IPS-18a (cell line): ENCODE measurements around the gene RYK.
A peak's percentile ranks its signal among the peaks of the same experiment; 100 is the strongest.
"Not testable (repeated sequence)": the region's sequence is repeated elsewhere in the genome, so short reads cannot be mapped to it uniquely, and the experiment has no call there.

Experiments
- H3K27ac ChIP-seq: one replicate; pipeline ENCODE4 v1.5.1; 2013; ENCODE audit warnings: low read length
- H3K27me3 ChIP-seq: one replicate; pipeline ENCODE4 v1.6.1; 2013; ENCODE audit warnings: mild to moderate bottlenecking, low read length; ENCODE audit not compliant: control insufficient read depth, insufficient read depth
- H3K36me3 ChIP-seq: one replicate; pipeline ENCODE4 v1.6.1; 2013; ENCODE audit warnings: low read depth, low read length; ENCODE audit not compliant: control insufficient read depth
- H3K4me1 ChIP-seq: one replicate; pipeline ENCODE4 v1.6.1; 2013; ENCODE audit warnings: low read depth, low read length; ENCODE audit not compliant: control insufficient read depth
- H3K4me3 ChIP-seq: one replicate; pipeline ENCODE4 v1.5.1; 2013; ENCODE audit warnings: low read length
- H3K9ac ChIP-seq: one replicate; pipeline ENCODE4 v1.6.1; 2013; ENCODE audit warnings: mild to moderate bottlenecking, low read length, moderate library complexity
- H3K9me3 ChIP-seq: one replicate; pipeline ENCODE4 v1.6.1; 2013; ENCODE audit warnings: low read depth, low read length; ENCODE audit not compliant: control insufficient read depth

The RYK gene

GRCh38 chr3:134281912-134282658, 31.4 kb upstream of the RYK start:
- Histone ChIP-seq H3K27me3 (no peaks in the 10 kb centered on the region), H3K9ac (no peak overlapping the region), H3K4me1 (no peaks in the 10 kb centered on the region), H3K36me3 (no peaks in the 10 kb centered on the region), H3K27ac (no peak overlapping the region), H3K9me3 (no peaks in the 10 kb centered on the region), H3K4me3 (no peak overlapping the region)

- Histone ChIP-seq H3K27ac (no peak overlapping the region), H3K9me3 (no peaks in the 10 kb centered on the region), H3K27me3 (no peaks in the 10 kb centered on the region), H3K4me3 (no peak overlapping the region), H3K36me3 (no peaks in the 10 kb centered on the region), H3K4me1 (no peaks in the 10 kb centered on the region), H3K9ac (no peak overlapping the region)
Measured at GRCh38 chr3:134279466-134279865, 28.8 kb upstream of the RYK start.

- no peak overlapping the region for H3K4me3 ChIP-seq
- no peaks in the 10 kb centered on the region for H3K4me1 ChIP-seq
- no peak overlapping the region for H3K27ac ChIP-seq
- no peaks in the 10 kb centered on the region for H3K27me3 ChIP-seq
- H3K9me3 ChIP-seq, result no peaks in the 10 kb centered on the region
- no peak overlapping the region for H3K9ac ChIP-seq
- no peaks in the 10 kb centered on the region for H3K36me3 ChIP-seq
Measured at GRCh38 chr3:134277066-134277660, 26.5 kb upstream of the RYK start.

GRCh38 chr3:134276086-134276485, 25.4 kb upstream of the RYK start:
- no peak overlapping the region for H3K4me3 ChIP-seq
- no peaks in the 10 kb centered on the region for H3K4me1 ChIP-seq
- H3K27ac ChIP-seq, result no peak overlapping the region
- H3K36me3 ChIP-seq, result no peaks in the 10 kb centered on the region
- no peak overlapping the region for H3K9ac ChIP-seq
- no peaks in the 10 kb centered on the region for H3K27me3 ChIP-seq
- H3K9me3 ChIP-seq, result no peaks in the 10 kb centered on the region

GRCh38 chr3:134275110-134275509, 24.5 kb upstream of the RYK start:
- not testable (repeated sequence) for H3K9me3 ChIP-seq, H3K4me3 ChIP-seq, H3K27me3 ChIP-seq, H3K36me3 ChIP-seq, H3K27ac ChIP-seq, H3K9ac ChIP-seq, H3K4me1 ChIP-seq

- Histone ChIP-seq H3K27me3 (no peaks in the 10 kb centered on the region), H3K4me1 (no peaks in the 10 kb centered on the region), H3K36me3 (no peaks in the 10 kb centered on the region), H3K9ac (no peak overlapping the region), H3K4me3 (no peak overlapping the region), H3K27ac (no peak overlapping the region), H3K9me3 (no peaks in the 10 kb centered on the region)
Measured at GRCh38 chr3:134274571-134274970, 23.9 kb upstream of the RYK start.

- Histone ChIP-seq H3K27me3 (no peaks in the 10 kb centered on the region), H3K4me3 (no peak overlapping the region), H3K9ac (no peak overlapping the region), H3K27ac (no peak overlapping the region), H3K9me3 (no peaks in the 10 kb centered on the region), H3K4me1 (no peaks in the 10 kb centered on the region), H3K36me3 (no peaks in the 10 kb centered on the region)
Measured at GRCh38 chr3:134267996-134268395, 17.3 kb upstream of the RYK start.

- H3K27me3 ChIP-seq, result no peaks in the 10 kb centered on the region
- no peak overlapping the region for H3K27ac ChIP-seq
- no peaks in the 10 kb centered on the region for H3K9me3 ChIP-seq
- no peak overlapping the region for H3K9ac ChIP-seq
- peak overlapping the region; percentile 33 for H3K4me3 ChIP-seq
- no peaks in the 10 kb centered on the region for H3K36me3 ChIP-seq
- H3K4me1 ChIP-seq, result peaks cover 18% of the 10 kb centered on the region
Measured at GRCh38 chr3:134260987-134261386, 10.3 kb upstream of the RYK start.

- Histone ChIP-seq H3K9ac (no peak overlapping the region), H3K4me1 (peaks cover 18% of the 10 kb centered on the region), H3K9me3 (no peaks in the 10 kb centered on the region), H3K36me3 (no peaks in the 10 kb centered on the region), H3K27ac (no peak overlapping the region), H3K4me3 (no peak overlapping the region), H3K27me3 (no peaks in the 10 kb centered on the region)
Measured at GRCh38 chr3:134258761-134259347, 8.2 kb upstream of the RYK start.

- Histone ChIP-seq H3K4me1 (peaks cover 14% of the 10 kb centered on the region), H3K9me3 (no peaks in the 10 kb centered on the region), H3K36me3 (no peaks in the 10 kb centered on the region), H3K4me3 (no peak overlapping the region), H3K9ac (no peak overlapping the region), H3K27ac (no peak overlapping the region), H3K27me3 (no peaks in the 10 kb centered on the region)
Measured at GRCh38 chr3:134255404-134255803, 4.7 kb upstream of the RYK start.

- Histone ChIP-seq H3K9me3 (no peaks in the 10 kb centered on the region), H3K27ac (no peak overlapping the region), H3K27me3 (no peaks in the 10 kb centered on the region), H3K4me1 (peaks cover 18% of the 10 kb centered on the region), H3K4me3 (no peak overlapping the region), H3K9ac (no peak overlapping the region), H3K36me3 (no peaks in the 10 kb centered on the region)
Measured at GRCh38 chr3:134253475-134254226, 3.0 kb upstream of the RYK start.
